Ishikawa (cell line): ENCODE results near the gene MYO5B.

Source experiments
- CEBPB ChIP-seq: IDR thresholded peaks from 2 replicates; pipeline ENCODE4 v1.6.1; 2012
- CREB1 ChIP-seq: IDR thresholded peaks from 2 replicates; pipeline ENCODE4 v1.6.1; 2012; ENCODE audit warnings: low read depth
- EGR1 ChIP-seq: IDR thresholded peaks from 2 replicates; pipeline ENCODE4 v1.6.1; 2012
- EP300 ChIP-seq: IDR thresholded peaks from 2 replicates; pipeline ENCODE4 v1.6.1; 2012; ENCODE audit warnings: borderline replicate concordance
- FOXM1 ChIP-seq: IDR thresholded peaks from 2 replicates; pipeline ENCODE4 v1.6.1; 2012; ENCODE audit warnings: low read depth, borderline replicate concordance
- MAX ChIP-seq: IDR thresholded peaks from 2 replicates; pipeline ENCODE4 v1.6.1; 2012
- NFIC ChIP-seq: IDR thresholded peaks from 2 replicates; pipeline ENCODE4 v1.6.1; 2012
- RAD21 ChIP-seq: IDR thresholded peaks from 2 replicates; pipeline ENCODE4 v1.6.1; 2012; ENCODE audit warnings: low read depth
- TAF1 ChIP-seq: IDR thresholded peaks from 2 replicates; pipeline ENCODE4 v1.6.1; 2012; ENCODE audit warnings: low read depth, mild to moderate bottlenecking
- TCF12 ChIP-seq: IDR thresholded peaks from 2 replicates; pipeline ENCODE4 v1.6.1; 2012; ENCODE audit warnings: low read depth
- TEAD4 ChIP-seq: IDR thresholded peaks from 2 replicates; pipeline ENCODE4 v1.6.1; 2012
- USF1 ChIP-seq: IDR thresholded peaks from 2 replicates; pipeline ENCODE4 v1.6.1; 2012
- YY1 ChIP-seq: IDR thresholded peaks from 2 replicates; pipeline ENCODE4 v1.6.1; 2012; ENCODE audit warnings: low read depth
- ZBTB7A ChIP-seq: IDR thresholded peaks from 2 replicates; pipeline ENCODE4 v1.6.1; 2012; ENCODE audit warnings: low read depth
- TF ChIP-seq, protein P1 (sequence below): IDR thresholded peaks from 2 replicates; pipeline ENCODE4 v1.6.1; 2012; ENCODE audit warnings: low read depth, mild to moderate bottlenecking

Gene MYO5B

DNA sequence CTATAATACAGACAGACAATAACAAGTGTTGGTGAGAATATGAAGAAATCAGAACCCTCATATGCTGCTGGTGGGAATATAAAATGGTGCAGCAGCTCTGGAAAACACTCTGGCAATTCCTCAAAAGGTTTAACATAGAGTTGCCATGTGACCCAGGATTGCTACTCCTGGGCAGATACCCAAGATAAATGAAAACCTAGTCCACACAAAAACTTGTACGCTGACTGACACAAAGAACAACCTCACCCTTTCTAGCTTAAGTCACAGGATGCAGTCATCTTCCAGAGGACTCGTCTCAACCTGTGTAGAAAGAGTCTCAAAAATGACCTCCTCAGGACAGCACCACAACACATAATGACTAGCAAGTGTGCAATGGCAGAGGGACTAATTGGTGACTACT, 310.0 kb downstream of the MYO5B start:
- TF ChIP-seq TCF12 (no peak), CEBPB (no peak), EGR1 (no peak), YY1 (no peak), EP300 (no peak), MAX (no peak), TAF1 (no peak), ZBTB7A (no peak), TEAD4 (no peak)

GRCh38 chr18:49884465-49884864, 310.5 kb downstream of the MYO5B start:
- TF ChIP-seq USF1 (no peak), NFIC (no peak), ZBTB7A (no peak), EP300 (no peak), EGR1 (no peak), FOXM1 (no peak)
- TF ChIP-seq, protein P1, sequence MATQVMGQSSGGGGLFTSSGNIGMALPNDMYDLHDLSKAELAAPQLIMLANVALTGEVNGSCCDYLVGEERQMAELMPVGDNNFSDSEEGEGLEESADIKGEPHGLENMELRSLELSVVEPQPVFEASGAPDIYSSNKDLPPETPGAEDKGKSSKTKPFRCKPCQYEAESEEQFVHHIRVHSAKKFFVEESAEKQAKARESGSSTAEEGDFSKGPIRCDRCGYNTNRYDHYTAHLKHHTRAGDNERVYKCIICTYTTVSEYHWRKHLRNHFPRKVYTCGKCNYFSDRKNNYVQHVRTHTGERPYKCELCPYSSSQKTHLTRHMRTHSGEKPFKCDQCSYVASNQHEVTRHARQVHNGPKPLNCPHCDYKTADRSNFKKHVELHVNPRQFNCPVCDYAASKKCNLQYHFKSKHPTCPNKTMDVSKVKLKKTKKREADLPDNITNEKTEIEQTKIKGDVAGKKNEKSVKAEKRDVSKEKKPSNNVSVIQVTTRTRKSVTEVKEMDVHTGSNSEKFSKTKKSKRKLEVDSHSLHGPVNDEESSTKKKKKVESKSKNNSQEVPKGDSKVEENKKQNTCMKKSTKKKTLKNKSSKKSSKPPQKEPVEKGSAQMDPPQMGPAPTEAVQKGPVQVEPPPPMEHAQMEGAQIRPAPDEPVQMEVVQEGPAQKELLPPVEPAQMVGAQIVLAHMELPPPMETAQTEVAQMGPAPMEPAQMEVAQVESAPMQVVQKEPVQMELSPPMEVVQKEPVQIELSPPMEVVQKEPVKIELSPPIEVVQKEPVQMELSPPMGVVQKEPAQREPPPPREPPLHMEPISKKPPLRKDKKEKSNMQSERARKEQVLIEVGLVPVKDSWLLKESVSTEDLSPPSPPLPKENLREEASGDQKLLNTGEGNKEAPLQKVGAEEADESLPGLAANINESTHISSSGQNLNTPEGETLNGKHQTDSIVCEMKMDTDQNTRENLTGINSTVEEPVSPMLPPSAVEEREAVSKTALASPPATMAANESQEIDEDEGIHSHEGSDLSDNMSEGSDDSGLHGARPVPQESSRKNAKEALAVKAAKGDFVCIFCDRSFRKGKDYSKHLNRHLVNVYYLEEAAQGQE = no peak

GRCh38 chr18:49880661-49881060, 314.3 kb downstream of the MYO5B start:
- no peak for TF ChIP-seq CEBPB
- no peak for TF ChIP-seq TAF1
- TF ChIP-seq FOXM1 = no peak
- no peak for TF ChIP-seq EP300
- TF ChIP-seq TCF12 = no peak
- no peak for TF ChIP-seq RAD21
- TF ChIP-seq, protein P1 = no peak
- TF ChIP-seq NFIC = no peak
- TF ChIP-seq YY1 = no peak
- no peak for TF ChIP-seq USF1
- no peak for TF ChIP-seq TEAD4
- TF ChIP-seq EGR1 = no peak
- TF ChIP-seq ZBTB7A = no peak
- TF ChIP-seq MAX = no peak
- no peak for TF ChIP-seq CREB1

DNA sequence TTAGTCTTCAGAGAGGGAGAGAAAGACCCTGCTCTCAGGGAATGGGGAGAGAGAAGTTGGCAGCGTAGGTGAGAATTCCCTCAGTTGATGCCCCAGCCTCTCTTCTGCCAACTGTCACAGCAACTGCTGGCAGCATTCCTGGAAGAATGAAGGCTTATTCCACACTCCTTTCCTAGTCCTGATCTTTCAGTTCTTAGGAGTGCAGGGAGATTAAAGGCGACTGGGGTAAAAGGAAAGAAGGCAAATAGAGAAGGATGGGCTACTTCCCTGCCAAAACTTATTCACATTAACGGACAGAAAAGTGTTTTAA, 315.7 kb downstream of the MYO5B start:
- TF ChIP-seq RAD21 (no peak), MAX (no peak), TAF1 (no peak), ZBTB7A (no peak), TCF12 (no peak), CEBPB (no peak), YY1 (no peak)
- TF ChIP-seq, protein P1 = no peak
